HEK293 (cell line): ENCODE results near the gene ZCCHC17.
A peak's percentile ranks its signal among the peaks of the same experiment; 100 is the strongest.

Source experiments
- CTCF ChIP-seq: fragments of 450-650 bp; formaldehyde crosslinking; IDR thresholded peaks from 2 replicates; pipeline ENCODE4 v1.5.1; 2016; ENCODE audit warnings: missing biosample characterization, missing genetic modification characterization
- PATZ1 ChIP-seq: fragments of 450-650 bp; formaldehyde crosslinking; IDR thresholded peaks from 2 replicates; pipeline ENCODE4 v1.5.1; 2016; ENCODE audit warnings: missing biosample characterization, missing genetic modification characterization
- PRDM10 ChIP-seq: fragments of 450-650 bp; formaldehyde crosslinking; IDR thresholded peaks from 2 replicates; pipeline ENCODE4 v1.5.1; 2016; ENCODE audit warnings: missing biosample characterization, missing genetic modification characterization
- REST ChIP-seq: fragments of 450-650 bp; formaldehyde crosslinking; IDR thresholded peaks from 2 replicates; pipeline ENCODE4 v1.5.1; 2016; ENCODE audit warnings: missing biosample characterization, missing genetic modification characterization
- SETDB1 ChIP-seq: IDR thresholded peaks from one replicate; pipeline ENCODE4 v1.6.1; 2017; ENCODE audit warnings: mild to moderate bottlenecking, low read length, moderate library complexity, mixed read lengths; ENCODE audit not compliant: insufficient read length
- SP2 ChIP-seq: fragments of 450-650 bp; formaldehyde crosslinking; IDR thresholded peaks from 2 replicates; pipeline ENCODE4 v1.5.1; 2016; ENCODE audit warnings: missing biosample characterization, missing genetic modification characterization
- ZNF23 ChIP-seq: fragments of 450-650 bp; formaldehyde crosslinking; IDR thresholded peaks from 2 replicates; pipeline ENCODE4 v1.5.1; 2016; ENCODE audit warnings: missing biosample characterization, missing genetic modification characterization, borderline replicate concordance
- ZNF274 ChIP-seq, 2 experiments: fragments of 200-500 bp in 1 of 2; fragments of 450-650 bp in 1 of 2; sonication (Bioruptor generic) in 1 of 2; formaldehyde crosslinking in 1 of 2; IDR thresholded peaks; 2 replicates each; pipeline versions ENCODE4 v1.5.1 to v1.6.1; 2014 to 2016; ENCODE audit warnings: borderline replicate concordance in 1 of 2, inconsistent platforms in 1 of 2, low read length in 1 of 2, missing biosample characterization in 1 of 2, missing genetic modification characterization in 1 of 2
- ZNF324 ChIP-seq: fragments of 450-650 bp; formaldehyde crosslinking; IDR thresholded peaks from 2 replicates; pipeline ENCODE4 v1.5.1; 2016; ENCODE audit warnings: missing biosample characterization, missing genetic modification characterization
- ZNF623 ChIP-seq: fragments of 450-650 bp; formaldehyde crosslinking; IDR thresholded peaks from 2 replicates; pipeline ENCODE4 v1.5.1; 2016; ENCODE audit warnings: missing biosample characterization, missing genetic modification characterization
- ZNF645 ChIP-seq: fragments of 450-650 bp; formaldehyde crosslinking; IDR thresholded peaks from 2 replicates; pipeline ENCODE4; 2016; ENCODE audit warnings: missing biosample characterization, missing genetic modification characterization
- TF ChIP-seq, protein P1 (sequence below): fragments of 450-650 bp; formaldehyde crosslinking; IDR thresholded peaks from 2 replicates; pipeline ENCODE4 v1.5.1; 2016; ENCODE audit warnings: missing biosample characterization, missing genetic modification characterization, low read depth
- TF ChIP-seq, protein P2 (sequence below): fragments of 450-650 bp; formaldehyde crosslinking; IDR thresholded peaks from 2 replicates; pipeline ENCODE4 v1.5.1; 2016; ENCODE audit warnings: missing biosample characterization, missing genetic modification characterization

DNA sequence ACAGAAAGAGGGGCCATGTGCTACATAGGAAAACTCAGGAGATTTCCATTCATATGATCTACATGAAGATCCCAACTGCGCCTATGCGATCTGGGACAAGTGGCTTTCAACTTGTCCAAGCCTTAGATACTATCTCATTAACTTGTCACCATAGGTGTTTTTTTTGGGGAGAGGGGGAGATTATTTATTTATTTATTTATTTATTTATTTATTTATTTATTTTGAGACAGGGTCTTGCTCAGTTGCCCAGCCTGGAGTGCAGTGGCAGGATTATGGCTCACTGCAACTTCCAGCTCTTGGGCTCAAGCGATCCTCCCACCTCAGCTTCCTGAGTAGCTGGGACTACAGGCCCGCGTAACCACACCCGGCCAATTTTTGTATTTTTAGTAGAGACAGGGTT, 64.8 kb downstream of the ZCCHC17 start:
- TF ChIP-seq ZNF623 (tag by site-specific recombination) (peak; percentile 62), ZNF324 (tag by site-specific recombination) (no peak), PATZ1 (no peak), SETDB1 (no peak), PRDM10 (tag by site-specific recombination) (no peak), ZNF274 (IDR thresholded peaks at IDR 0.05; ENCODE audit: low read length) (no peak), ZNF274 (tag by site-specific recombination; IDR thresholded peaks at IDR 0.05; ENCODE audit: borderline replicate concordance) (no peak), SP2 (tag by site-specific recombination) (no peak), REST (tag by site-specific recombination) (peak; percentile 58; the same call in 1 of the 2 replicates), ZNF23 (tag by site-specific recombination) (no peak), CTCF (tag by site-specific recombination) (no peak), ZNF645 (tag by site-specific recombination) (no peak)
- TF ChIP-seq, protein P1, sequence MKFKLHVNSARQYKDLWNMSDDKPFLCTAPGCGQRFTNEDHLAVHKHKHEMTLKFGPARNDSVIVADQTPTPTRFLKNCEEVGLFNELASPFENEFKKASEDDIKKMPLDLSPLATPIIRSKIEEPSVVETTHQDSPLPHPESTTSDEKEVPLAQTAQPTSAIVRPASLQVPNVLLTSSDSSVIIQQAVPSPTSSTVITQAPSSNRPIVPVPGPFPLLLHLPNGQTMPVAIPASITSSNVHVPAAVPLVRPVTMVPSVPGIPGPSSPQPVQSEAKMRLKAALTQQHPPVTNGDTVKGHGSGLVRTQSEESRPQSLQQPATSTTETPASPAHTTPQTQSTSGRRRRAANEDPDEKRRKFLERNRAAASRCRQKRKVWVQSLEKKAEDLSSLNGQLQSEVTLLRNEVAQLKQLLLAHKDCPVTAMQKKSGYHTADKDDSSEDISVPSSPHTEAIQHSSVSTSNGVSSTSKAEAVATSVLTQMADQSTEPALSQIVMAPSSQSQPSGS (tag by site-specific recombination), result no peak
- TF ChIP-seq, protein P2, sequence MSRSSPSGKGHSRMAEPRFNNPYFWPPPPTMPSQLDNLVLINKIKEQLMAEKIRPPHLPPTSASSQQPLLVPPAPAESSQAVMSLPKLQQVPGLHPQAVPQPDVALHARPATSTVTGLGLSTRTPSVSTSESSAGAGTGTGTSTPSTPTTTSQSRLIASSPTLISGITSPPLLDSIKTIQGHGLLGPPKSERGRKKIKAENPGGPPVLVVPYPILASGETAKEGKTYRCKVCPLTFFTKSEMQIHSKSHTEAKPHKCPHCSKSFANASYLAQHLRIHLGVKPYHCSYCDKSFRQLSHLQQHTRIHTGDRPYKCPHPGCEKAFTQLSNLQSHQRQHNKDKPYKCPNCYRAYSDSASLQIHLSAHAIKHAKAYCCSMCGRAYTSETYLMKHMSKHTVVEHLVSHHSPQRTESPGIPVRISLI, result no peak
